Endothelial cell of umbilical vein (primary cell): ENCODE measurements around the gene YBX1. TPM values are rescaled to one million over a fixed set of nuclear protein-coding genes. Genes with fewer than 3 reads are reported as not detected.

Experiments used
- BruUV-seq: library from RNA; stranded (reverse); fragments of 400-500 nt; replicated peaks from 2 replicates; lab custom pipeline; 2021; lab: Mats Ljungman, UMichigan
- CTCF ChIA-PET: fragments of 300-600, 350-600 bp; sonication (Branson Sonifier 250); formaldehyde crosslinking; loops from one replicate; lab custom pipeline; 2021; ENCODE audit warnings: antibody characterized with exemption, inconsistent platforms; lab: Charles Lee
- POLR2A ChIA-PET: fragments of 300-600, 350-600 bp; sonication (Branson Sonifier 250); formaldehyde crosslinking; loops from one replicate; lab custom pipeline; 2021; ENCODE audit warnings: antibody characterized with exemption, inconsistent platforms; lab: Charles Lee
- DNase-seq: peaks from one replicate; pipeline ENCODE4 v3.0.0-alpha.2; 2011; ENCODE audit warnings: low read depth, low spot score
- FAIRE-seq: peaks from 2 replicates; lab custom pipeline; 2011; peaks lifted over from hg19 to GRCh38; lab: Jason Lieb, UNC
- H2AFZ ChIP-seq: 2 replicates; pipeline ENCODE4 v1.6.0; 2012; ENCODE audit warnings: low read depth, low read length, control low read depth, inconsistent platforms
- H3K27ac ChIP-seq: 2 replicates; pipeline ENCODE4 v1.5.1; 2011; ENCODE audit warnings: low read depth, mild to moderate bottlenecking, control low read depth, low read length, moderate library complexity; ENCODE audit not compliant: insufficient read depth
- H3K27me3 ChIP-seq, 2 experiments: 2 replicates each; pipeline versions ENCODE4 v1.6.0 to v1.6.1; 2011; ENCODE audit warnings: low read length in 2 of 2, mixed read lengths in 1 of 2; ENCODE audit not compliant: control insufficient read depth in 2 of 2, insufficient read depth in 2 of 2
- H3K36me3 ChIP-seq, 2 experiments: 2 replicates in 1 of 2; 3 replicates in 1 of 2; pipeline ENCODE4 v1.5.1; 2011; ENCODE audit warnings: low read length in 2 of 2, mild to moderate bottlenecking in 1 of 2, moderate library complexity in 1 of 2; ENCODE audit not compliant: control insufficient read depth in 2 of 2, insufficient read depth in 2 of 2; ENCODE audit errors: extremely low read depth in 1 of 2
- H3K4me1 ChIP-seq: 3 replicates; pipeline ENCODE4 v1.5.1; 2011; ENCODE audit warnings: mild to moderate bottlenecking, low read length; ENCODE audit not compliant: control insufficient read depth, insufficient read depth; ENCODE audit errors: extremely low read depth
- H3K4me2 ChIP-seq: 2 replicates; pipeline ENCODE4 v1.6.1; 2011; ENCODE audit warnings: low read length, control low read depth, mixed read lengths; ENCODE audit not compliant: insufficient read depth
- H3K4me3 ChIP-seq, 3 experiments: fragments of 200-600 bp in 1 of 3; sonication (generic), shearing (Covaris generic) in 1 of 3; replicated peaks in 1 of 3; 2 replicates each; pipeline ENCODE4 v1.5.1; 2011 to 2016; ENCODE audit warnings: control low read depth in 3 of 3, low read length in 3 of 3, mild to moderate bottlenecking in 2 of 3, inconsistent platforms in 1 of 3, low read depth in 1 of 3, moderate library complexity in 1 of 3; ENCODE audit not compliant: insufficient read depth in 1 of 3
- H3K79me2 ChIP-seq: 2 replicates; pipeline ENCODE4 v1.6.0; 2012; ENCODE audit warnings: low read length, inconsistent platforms; ENCODE audit not compliant: control insufficient read depth, insufficient read depth
- H3K9ac ChIP-seq: replicated peaks from 2 replicates; pipeline ENCODE3; 2011; ENCODE audit warnings: low read length, control low read depth; ENCODE audit not compliant: insufficient read depth; ENCODE audit errors: extremely low read depth
- H3K9me1 ChIP-seq: replicated peaks from 3 replicates; pipeline ENCODE4 v1.6.0; 2011; ENCODE audit warnings: mild to moderate bottlenecking, low read length; ENCODE audit not compliant: control insufficient read depth, insufficient read depth; ENCODE audit errors: extremely low read depth
- H3K9me3 ChIP-seq: replicated peaks from 2 replicates; pipeline ENCODE4 v1.5.1; 2012; ENCODE audit warnings: low read length, inconsistent platforms; ENCODE audit not compliant: control insufficient read depth, insufficient read depth
- H4K20me1 ChIP-seq: replicated peaks from 2 replicates; pipeline ENCODE3; 2011; ENCODE audit warnings: mild to moderate bottlenecking, low read length; ENCODE audit not compliant: control insufficient read depth, insufficient read depth; ENCODE audit errors: extremely low read depth
- GATA2 ChIP-seq: IDR thresholded peaks from 2 replicates; pipeline ENCODE4 v1.7.0; 2011; ENCODE audit warnings: low read depth, mild to moderate bottlenecking, moderate library complexity, mixed read lengths, low read length; ENCODE audit not compliant: insufficient read length, insufficient read depth
- MAX ChIP-seq: IDR thresholded peaks from 2 replicates; pipeline ENCODE4 v1.6.1; 2011; ENCODE audit not compliant: insufficient read depth, insufficient read length
- POLR2A ChIP-seq: IDR thresholded peaks from 2 replicates; pipeline ENCODE4 v1.6.1; 2012; ENCODE audit warnings: low read depth, mild to moderate bottlenecking, control low read depth, low read length
- POLR2AphosphoS5 ChIP-seq: IDR thresholded peaks from 2 replicates; pipeline ENCODE4 v1.6.1; 2012; ENCODE audit warnings: low read depth, mild to moderate bottlenecking, control low read depth, low read length, moderate library complexity; ENCODE audit not compliant: insufficient read depth
- dilution Hi-C: fragments of 300-500 bp; cut with MboI; formaldehyde crosslinking; loops from one replicate; pipeline ENCODE4 v1.15.0; 2019; ENCODE audit warnings: low sequenced_read_pairs; ENCODE audit not compliant: extremely low pct_ligation_motif_present
- intact Hi-C: fragments of 100-400 bp; cut with micrococcal nuclease; formaldehyde crosslinking; loops from one replicate; pipeline ENCODE4 v1.10.0; 2022
- polyA plus RNA-seq, 4 experiments: library from polyadenylated mRNA; depleted of rRNA in 3 of 4; stranded (reverse) in 3 of 4; unstranded in 1 of 4; fragments of >200 nt; gene quantifications; 2 replicates each; pipeline versions ENCODE4 v1.2.1 to v1.2.3, GENCODE V29; 2011 to 2012; ENCODE audit warnings: missing spikeins in 1 of 4
- total RNA-seq: library from RNA; stranded (reverse); gene quantifications from 2 replicates; pipeline ENCODE4 v1.2.3, GENCODE V29; 2021
- TF ChIP-seq, protein P1 (sequence below), 2 donors: IDR thresholded peaks; 1 replicate in 1 of 2; 2 replicates in 1 of 2; pipeline ENCODE4 v1.5.1; 2011; ENCODE audit warnings: low read length in 2 of 2, mild to moderate bottlenecking in 2 of 2, moderate library complexity in 2 of 2, control low read depth in 1 of 2, inconsistent platforms in 1 of 2, low read depth in 1 of 2; ENCODE audit not compliant: insufficient read depth in 1 of 2; ENCODE audit errors: extremely low read depth in 1 of 2

Gene YBX1
- total and polyA plus RNA-seq, 2 donors (not counting 3 experiments of a cell fraction or from before 2014, with no cell fraction given), result 430 to 783 TPM

GRCh38 chr1:42657201-42657600 is 25.0 kb upstream of the YBX1 start:
- FAIRE-seq (no peak), DNase-seq (no peak)
- dilution Hi-C loops (no loop called here), intact Hi-C loops (loop anchor here (5.0 to 10.0 kb wide), 2 partner anchors 320 to 482 kb away; partner anchors contain the start of gene FOXJ3)
- H3K9me1 ChIP-seq, result no peaks in the 10 kb centered on the region
- H3K4me1 ChIP-seq, result peaks cover 14% of the 10 kb centered on the region
- peaks cover 8 to 11% of the 10 kb centered on the region in 2 experiments for H3K27me3 ChIP-seq
- H3K4me3 ChIP-seq, result no peak overlapping the region
- H3K9ac ChIP-seq, result no peak overlapping the region
- CTCF ChIA-PET, result interaction anchor here (1.5 kb wide), 2 partner anchors 26 to 79 kb away, joined by 5 to 6 read pairs; partner anchors contain the start of gene YBX1
- peak overlapping the region; percentile 45 for H2AFZ ChIP-seq
- H3K4me2 ChIP-seq, result no peak overlapping the region
- BruUV-seq, result no TSS peak
- no peaks in the 10 kb centered on the region for H3K9me3 ChIP-seq
- H3K79me2 ChIP-seq, result peaks cover 15% of the 10 kb centered on the region
- H3K36me3 ChIP-seq, result peaks cover 0 to 4% of the 10 kb centered on the region in 2 experiments
- no peak for TF ChIP-seq GATA2
- no peak for TF ChIP-seq POLR2AphosphoS5
- no peak for TF ChIP-seq POLR2A
- POLR2A ChIA-PET, result no interaction called here
- no peak overlapping the region for H3K27ac ChIP-seq
- no peaks in the 10 kb centered on the region for H4K20me1 ChIP-seq

GRCh38 chr1:42657981-42658876 is 24.0 kb upstream of the YBX1 start, which contains the start of gene PPIH:
Gene PPIH (plus strand): TSS chr1:42658423. CDS start chr1:42658447, 24 bp downstream.
- ChIA-PET CTCF (interaction anchor here (1.0 to 1.5 kb wide), 4 partner anchors 19 to 80 kb away, joined by 4 to 6 read pairs (median 5); partner anchors contain the start of gene YBX1), POLR2A (interaction anchor here (1.0 kb wide), 1 partner anchor 24 kb away, joined by 10 read pairs; the partner anchor contains the start of gene YBX1)
- peak; percentile 93 for DNase-seq
- Histone ChIP-seq H3K9ac (peak within 1 kb of the TSS; percentile 66), H3K36me3 (peaks cover 0 to 4% of the 10 kb centered on the region in 2 experiments), H2AFZ (peak within 1 kb of the TSS; percentile 82), H4K20me1 (no peaks in the 10 kb centered on the region), H3K9me1 (no peaks in the 10 kb centered on the region), H3K27me3 (peaks cover 7 to 8% of the 10 kb centered on the region in 2 experiments), H3K27ac (peak within 1 kb of the TSS; percentile 14), H3K9me3 (no peaks in the 10 kb centered on the region), H3K4me3 (peak within 1 kb of the TSS; percentile 55 to 86 (median 72)), H3K79me2 (peaks cover 15% of the 10 kb centered on the region), H3K4me1 (peaks cover 14% of the 10 kb centered on the region), H3K4me2 (peak within 1 kb of the TSS; percentile 89)
- peak; percentile 97 for FAIRE-seq
- intact Hi-C loops (loop anchor here (1.0 to 10.0 kb wide), 5 partner anchors 24 to 483 kb away; partner anchors contain the start of genes C1orf50, CCDC30, FOXJ3 and P3H1), dilution Hi-C loops (no loop called here)
- TF ChIP-seq, protein P1, sequence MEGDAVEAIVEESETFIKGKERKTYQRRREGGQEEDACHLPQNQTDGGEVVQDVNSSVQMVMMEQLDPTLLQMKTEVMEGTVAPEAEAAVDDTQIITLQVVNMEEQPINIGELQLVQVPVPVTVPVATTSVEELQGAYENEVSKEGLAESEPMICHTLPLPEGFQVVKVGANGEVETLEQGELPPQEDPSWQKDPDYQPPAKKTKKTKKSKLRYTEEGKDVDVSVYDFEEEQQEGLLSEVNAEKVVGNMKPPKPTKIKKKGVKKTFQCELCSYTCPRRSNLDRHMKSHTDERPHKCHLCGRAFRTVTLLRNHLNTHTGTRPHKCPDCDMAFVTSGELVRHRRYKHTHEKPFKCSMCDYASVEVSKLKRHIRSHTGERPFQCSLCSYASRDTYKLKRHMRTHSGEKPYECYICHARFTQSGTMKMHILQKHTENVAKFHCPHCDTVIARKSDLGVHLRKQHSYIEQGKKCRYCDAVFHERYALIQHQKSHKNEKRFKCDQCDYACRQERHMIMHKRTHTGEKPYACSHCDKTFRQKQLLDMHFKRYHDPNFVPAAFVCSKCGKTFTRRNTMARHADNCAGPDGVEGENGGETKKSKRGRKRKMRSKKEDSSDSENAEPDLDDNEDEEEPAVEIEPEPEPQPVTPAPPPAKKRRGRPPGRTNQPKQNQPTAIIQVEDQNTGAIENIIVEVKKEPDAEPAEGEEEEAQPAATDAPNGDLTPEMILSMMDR (IDR thresholded peaks at IDR 0.05; ENCODE audit: extremely low read depth in 1 of 2, insufficient read depth in 1 of 2, low read depth in 1 of 2, low read length in 2 of 2), result no peak
- peak; percentile 75 for TF ChIP-seq POLR2AphosphoS5
- peak; percentile 49 for TF ChIP-seq MAX
- TF ChIP-seq POLR2A, result peak; percentile 94
- TSS peak; percentile 95 for BruUV-seq
